Lower leg skin (tissue), 4 donors: ENCODE results near the gene TESMIN. TPM values are rescaled to one million over a fixed set of nuclear protein-coding genes. Genes with fewer than 3 reads are reported as not detected.

Source experiments
- DNase-seq, 2 donors: peaks; one replicate each; pipeline ENCODE4 v3.0.0-alpha.2; 2019; ENCODE audit warnings: low spot score in 2 of 2
- H3K4me3 ChIP-seq: fragments of 200-600 bp; sonication (generic); 2 replicates; pipeline ENCODE4 v1.5.1; 2017; ENCODE audit warnings: mild to moderate bottlenecking, low read depth; ENCODE audit not compliant: poor library complexity, severe bottlenecking
- POLR2A ChIP-seq, 2 donors: fragments of 450-650 bp; IDR thresholded peaks; one replicate each; pipeline ENCODE4 v1.6.1; 2016 to 2017; ENCODE audit warnings: antibody characterized with exemption in 2 of 2, mild to moderate bottlenecking in 1 of 2, moderate library complexity in 1 of 2
- whole genome bisulfite sequencing, 2 donors: methylation state at CpG; one replicate each; pipeline ENCODE4 v1.1.5; 2018; 5-methylcytosine and 5-hydroxymethylcytosine counted together
- intact Hi-C: fragments of 100-400 bp; cut with DNase I; formaldehyde crosslinking; loops from one replicate; pipeline ENCODE4 v1.15.0; 2023; ENCODE audit warnings: low total_unique reads
- total RNA-seq, 4 donors: library from RNA; depleted of rRNA; stranded (reverse); fragments of >200 nt; gene quantifications; one replicate each; pipeline ENCODE4 v1.1.0, GENCODE V29; 2016
- TF ChIP-seq, protein P1 (sequence below), 3 donors: fragments of 450-650 bp; IDR thresholded peaks; one replicate each; pipeline ENCODE4 v1.5.1; 2016; ENCODE audit warnings: antibody characterized with exemption in 3 of 3, mild to moderate bottlenecking in 3 of 3, moderate library complexity in 2 of 3

The TESMIN gene
- total RNA-seq, 4 donors from 2014 or later: 1.3 to 3.9 (median 2.0) TPM

DNA sequence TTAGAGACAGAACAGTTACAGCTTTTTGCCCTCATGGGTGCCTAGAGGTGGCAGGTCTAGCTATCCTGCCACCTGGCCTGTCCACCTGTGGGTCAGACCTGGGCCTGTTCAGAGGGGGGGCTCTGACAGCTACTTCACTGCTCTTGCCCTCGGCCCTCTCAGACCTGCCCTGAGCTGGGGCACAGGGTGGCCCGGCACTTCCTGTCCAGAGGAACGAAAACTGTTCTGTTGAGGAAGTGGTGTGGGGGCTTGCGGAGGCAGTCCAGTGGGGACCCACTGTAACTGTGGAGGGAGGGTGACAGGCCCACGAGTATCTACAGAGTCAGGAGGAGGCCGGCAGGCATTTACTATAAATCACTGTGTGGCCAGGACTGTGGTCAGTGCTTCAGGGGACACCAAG is 16.2 kb downstream of the TESMIN start:
- TF ChIP-seq, protein P1, sequence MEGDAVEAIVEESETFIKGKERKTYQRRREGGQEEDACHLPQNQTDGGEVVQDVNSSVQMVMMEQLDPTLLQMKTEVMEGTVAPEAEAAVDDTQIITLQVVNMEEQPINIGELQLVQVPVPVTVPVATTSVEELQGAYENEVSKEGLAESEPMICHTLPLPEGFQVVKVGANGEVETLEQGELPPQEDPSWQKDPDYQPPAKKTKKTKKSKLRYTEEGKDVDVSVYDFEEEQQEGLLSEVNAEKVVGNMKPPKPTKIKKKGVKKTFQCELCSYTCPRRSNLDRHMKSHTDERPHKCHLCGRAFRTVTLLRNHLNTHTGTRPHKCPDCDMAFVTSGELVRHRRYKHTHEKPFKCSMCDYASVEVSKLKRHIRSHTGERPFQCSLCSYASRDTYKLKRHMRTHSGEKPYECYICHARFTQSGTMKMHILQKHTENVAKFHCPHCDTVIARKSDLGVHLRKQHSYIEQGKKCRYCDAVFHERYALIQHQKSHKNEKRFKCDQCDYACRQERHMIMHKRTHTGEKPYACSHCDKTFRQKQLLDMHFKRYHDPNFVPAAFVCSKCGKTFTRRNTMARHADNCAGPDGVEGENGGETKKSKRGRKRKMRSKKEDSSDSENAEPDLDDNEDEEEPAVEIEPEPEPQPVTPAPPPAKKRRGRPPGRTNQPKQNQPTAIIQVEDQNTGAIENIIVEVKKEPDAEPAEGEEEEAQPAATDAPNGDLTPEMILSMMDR (IDR thresholded peaks at IDR 0.05): no peak
- TF ChIP-seq POLR2A (IDR thresholded peaks at IDR 0.05): no peak
- WGBS, 2 donors: 81 to 87% methylated on average over 6 of the region's 6 CpGs
- intact Hi-C loops: no loop called here
- no peak for DNase-seq
- H3K4me3 ChIP-seq: no peak overlapping the region

DNA sequence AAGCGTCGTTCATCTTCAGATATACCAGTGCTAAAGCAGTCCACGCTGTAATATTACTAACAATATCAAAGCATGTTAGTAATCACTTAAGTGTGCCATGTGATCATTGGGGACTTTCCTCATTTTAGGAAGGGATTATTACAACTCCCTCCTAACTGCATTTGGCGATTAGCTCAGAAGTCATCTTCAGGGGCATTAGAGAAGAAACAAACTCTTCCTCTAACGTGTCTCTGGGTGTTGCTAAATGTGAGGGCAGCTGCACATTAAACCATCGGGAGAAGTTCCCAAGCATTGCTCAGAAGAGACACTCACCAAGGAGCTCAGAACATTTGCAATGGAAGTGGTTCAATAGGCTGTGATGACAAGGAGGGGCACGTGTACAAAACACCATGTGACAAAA is 17.2 kb downstream of the TESMIN start:
- TF ChIP-seq, protein P1 (IDR thresholded peaks at IDR 0.05): no peak
- TF ChIP-seq POLR2A (IDR thresholded peaks at IDR 0.05): no peak
- intact Hi-C loops: no loop called here
- DNase-seq: no peak
- WGBS, 2 donors: 76 to 80% methylated on average over 7 of the region's 7 CpGs
- no peak overlapping the region for H3K4me3 ChIP-seq

DNA sequence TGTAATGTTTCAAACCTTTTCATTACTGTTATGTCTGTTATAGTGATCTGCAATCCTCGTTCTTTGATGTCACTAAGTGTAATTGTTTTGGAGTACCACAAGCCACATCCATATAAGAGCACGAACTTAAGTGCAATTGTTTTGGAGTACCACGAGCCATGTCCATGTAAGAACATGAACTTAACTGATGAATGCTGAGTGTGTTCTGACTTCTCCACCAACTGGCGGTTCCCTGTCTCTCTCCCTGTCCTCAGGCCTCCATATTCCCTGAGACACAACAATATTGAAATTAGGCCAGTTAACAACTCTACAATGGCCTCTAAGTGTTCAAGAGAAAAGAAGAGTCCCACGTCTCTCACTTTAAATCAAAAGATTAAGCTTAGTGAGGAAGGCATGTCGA is 23.5 kb downstream of the TESMIN start:
- no peak for TF ChIP-seq POLR2A (IDR thresholded peaks at IDR 0.05)
- TF ChIP-seq, protein P1 (IDR thresholded peaks at IDR 0.05): no peak
- WGBS, 2 donors: 76 to 88% methylated on average over 6 of the region's 6 CpGs
- intact Hi-C loops: no loop called here
- no peak for DNase-seq
- no peak overlapping the region for H3K4me3 ChIP-seq

GRCh38 chr11:68724293-68724692 is 27.0 kb downstream of the TESMIN start:
- DNase-seq: no peak
- intact Hi-C loops: no loop called here

GRCh38 chr11:68722143-68722542 is 29.2 kb downstream of the TESMIN start:
- TF ChIP-seq, protein P1 (IDR thresholded peaks at IDR 0.05): no peak
- TF ChIP-seq POLR2A (IDR thresholded peaks at IDR 0.05): no peak
- WGBS, 2 donors: 93% methylated on average over 1 of the region's 1 CpG
- DNase-seq: no peak
- H3K4me3 ChIP-seq: no peak overlapping the region
- intact Hi-C loops: no loop called here

More at GRCh38 chr11:68724293-68724692, 27.0 kb downstream of the TESMIN start:
- H3K4me3 ChIP-seq: no peak overlapping the region
- WGBS, 2 donors: 84 to 88% methylated on average over 4 of the region's 4 CpGs
- TF ChIP-seq POLR2A (IDR thresholded peaks at IDR 0.05): no peak
- TF ChIP-seq, protein P1 (IDR thresholded peaks at IDR 0.05): no peak

DNA sequence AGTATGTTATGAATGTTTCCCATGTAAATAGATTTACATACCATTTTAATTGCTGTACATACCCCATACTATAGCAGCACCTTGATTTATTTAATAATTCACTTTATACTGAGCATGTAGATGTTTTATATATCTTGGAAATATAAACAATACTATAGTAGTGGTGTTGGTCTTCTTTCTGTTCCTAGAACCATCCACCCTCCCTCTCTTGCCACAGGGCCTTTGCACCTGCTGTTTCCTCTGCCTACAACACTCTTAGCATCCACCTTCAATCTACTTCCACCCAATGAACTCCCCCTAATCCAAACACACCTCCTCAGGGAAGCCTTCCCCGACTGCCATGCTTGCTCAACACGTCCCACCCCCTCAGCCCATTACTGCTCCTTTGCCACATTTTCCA is 30.2 kb downstream of the TESMIN start:
- H3K4me3 ChIP-seq: no peak overlapping the region
- intact Hi-C loops: no loop called here
- no peak for DNase-seq
- 87 to 89% methylated on average over 2 of the region's 2 CpGs for WGBS, 2 donors
- TF ChIP-seq POLR2A (IDR thresholded peaks at IDR 0.05): no peak
- TF ChIP-seq, protein P1 (IDR thresholded peaks at IDR 0.05): no peak
